ENCODE measurements around the gene ZNF337.

DNA sequence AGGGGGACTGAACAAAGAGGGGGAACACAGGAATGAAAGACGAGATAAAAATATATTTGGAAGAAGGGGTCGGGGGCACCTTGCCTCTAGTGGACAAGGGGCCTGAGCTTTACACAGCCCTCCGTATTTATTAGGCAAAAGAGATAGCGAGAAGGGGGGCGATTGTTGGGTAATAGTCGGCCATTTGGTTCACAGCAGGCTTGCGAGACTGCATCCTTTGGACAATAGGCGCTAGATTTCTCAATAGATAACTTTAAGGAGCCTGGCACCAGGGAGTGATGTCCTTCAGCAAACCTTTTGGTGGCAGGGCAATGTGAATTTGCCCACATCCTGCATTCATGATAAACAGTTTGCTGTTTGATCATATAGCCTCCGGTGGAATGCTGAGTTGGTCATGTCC is 69.9 kb downstream of the ZNF337 start:
- TF ChIP-seq POLR2AphosphoS5 (IDR thresholded peaks at IDR 0.05; ENCODE audit: low read depth, low read length) (no peak), RORA (CRISPR knock-in tag; IDR thresholded peaks at IDR 0.05) (no peak), EZH2 (conservative IDR thresholded peaks at IDR 0.05; ENCODE audit: low read depth, low read length) (no peak), ZNF747 (CRISPR knock-in tag; IDR thresholded peaks at IDR 0.05; ENCODE audit: borderline replicate concordance) (no peak), KLF16 (CRISPR knock-in tag; IDR thresholded peaks at IDR 0.05) (no peak)
- TF ChIP-seq, protein P1, sequence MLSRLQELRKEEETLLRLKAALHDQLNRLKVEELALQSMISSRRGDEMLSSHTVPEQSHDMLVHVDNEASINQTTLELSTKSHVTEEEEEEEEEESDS (CRISPR knock-in tag; IDR thresholded peaks at IDR 0.05; ENCODE audit: borderline replicate concordance), result no peak
